K562 (cell line): ENCODE measurements around the gene CFD.

ENCODE experiments used
- MAZ ChIP-seq, 2 experiments: fragments of 450-650 bp in 1 of 2; sonication (generic) in 1 of 2; formaldehyde crosslinking; IDR thresholded peaks in 1 of 2; conservative IDR thresholded peaks in 1 of 2; 2 replicates each; pipeline versions ENCODE4 v1.4.0 to v1.5.0; 2020; ENCODE audit warnings: mild to moderate bottlenecking in 1 of 2, missing genetic modification reagents in 1 of 2
- ZNF280A ChIP-seq: fragments of 450-650 bp; IDR thresholded peaks from 2 replicates; pipeline ENCODE4 v1.6.1; 2018; ENCODE audit warnings: mild to moderate bottlenecking, low read depth; ENCODE audit not compliant: partially characterized antibody

DNA sequence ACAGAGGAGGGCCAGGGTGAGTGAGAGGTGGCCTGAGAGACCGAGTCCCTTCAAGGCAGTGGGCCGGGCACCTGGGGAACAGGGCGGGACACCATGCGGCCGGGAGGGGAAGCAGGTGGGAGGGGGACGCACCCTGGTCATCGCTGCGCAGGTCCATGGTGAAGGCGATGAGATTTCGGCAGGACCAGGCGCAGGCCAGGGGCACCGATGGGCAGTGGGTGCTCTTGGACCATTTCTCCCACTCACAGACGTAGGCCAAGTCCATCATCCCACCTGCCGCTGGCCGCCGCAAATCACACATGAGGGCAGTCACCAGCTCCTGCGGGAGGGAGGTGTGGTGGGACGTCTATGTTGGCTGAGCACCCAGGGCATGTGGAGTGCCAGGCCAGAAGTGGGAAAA, 31.4 kb downstream of the CFD start:
- TF ChIP-seq ZNF280A (no peak), MAZ (CRISPR knock-in tag; conservative IDR thresholded peaks at IDR 0.05 in 1 of 2, IDR thresholded peaks at IDR 0.05 in 1 of 2) (no peak)
